A549 (cell line): ENCODE data around the gene PIEZO2. TPM values are rescaled to one million over a fixed set of nuclear protein-coding genes. Genes with fewer than 3 reads are reported as not detected.

Source experiments
- ATAC-seq, 2 experiments: fragments of 200-7000 bp in 1 of 2; fragments of >200 bp in 1 of 2; cut with Nextera tagmentation in 1 of 2; cut with Tn5 transposase in 1 of 2; 3 replicates each; pipeline versions ENCODE4 v1.8.0 to v1.9.1; 2018 to 2020; ENCODE audit warnings: mild to moderate bottlenecking in 1 of 2, moderate library complexity in 1 of 2
- CTCF ChIA-PET: fragments of 300-600 bp; sonication (Branson Sonifier 250); formaldehyde crosslinking; extraction: SDS; loops from one replicate; lab custom pipeline; 2021; ENCODE audit warnings: antibody characterized with exemption, inconsistent platforms; lab: Yijun Ruan, JAX
- POLR2A ChIA-PET: fragments of 350-600 bp; formaldehyde crosslinking; extraction: SDS; loops from one replicate; lab custom pipeline; 2021; ENCODE audit warnings: antibody characterized with exemption, inconsistent platforms; lab: Yijun Ruan, JAX
- DNase-seq, 2 experiments: peaks; one replicate each; pipeline versions ENCODE4 v3.0.0 to v3.0.0-alpha.2; 2011 to 2016; ENCODE audit warnings: low read depth in 1 of 2, low spot score in 1 of 2
- FAIRE-seq: peaks from 2 replicates; lab custom pipeline; 2011; peaks lifted over from hg19 to GRCh38; lab: Jason Lieb, UNC
- H3K27ac ChIP-seq, 2 experiments: fragments of >200 bp; sonication (Bioruptor Twin); formaldehyde crosslinking; 3 replicates each; pipeline ENCODE4 v1.5.1; 2016 to 2017
- H3K4me1 ChIP-seq: fragments of >200 bp; sonication (Bioruptor Twin); formaldehyde crosslinking; 3 replicates; pipeline ENCODE4 v1.6.1; 2016
- H3K4me2 ChIP-seq: fragments of >200 bp; sonication (Bioruptor Twin); formaldehyde crosslinking; 3 replicates; pipeline ENCODE4 v1.6.1; 2016
- H3K4me3 ChIP-seq: fragments of >200 bp; sonication (Bioruptor Twin); formaldehyde crosslinking; 3 replicates; pipeline ENCODE4 v1.5.1; 2016
- H3K9me3 ChIP-seq: fragments of >200 bp; sonication (Bioruptor Twin); formaldehyde crosslinking; 3 replicates; pipeline ENCODE4 v1.6.1; 2016
- CEBPB ChIP-seq, 2 experiments: fragments of >200 bp in 1 of 2; sonication (Bioruptor Twin) in 1 of 2; formaldehyde crosslinking in 1 of 2; IDR thresholded peaks; 2 replicates each; pipeline ENCODE4 v1.6.1; 2012 to 2016
- CHD2 ChIP-seq: fragments of 150-350 bp; IDR thresholded peaks from 2 replicates; pipeline ENCODE4 v1.6.1; 2014; ENCODE audit warnings: low read length; ENCODE audit not compliant: partially characterized antibody
- EHMT2 ChIP-seq: fragments of 200-600 bp; sonication (generic); IDR thresholded peaks from 2 replicates; pipeline ENCODE4 v1.6.1; 2016; ENCODE audit warnings: antibody characterized with exemption, low read depth, mild to moderate bottlenecking, moderate library complexity
- ESRRA ChIP-seq: fragments of 150-350 bp; IDR thresholded peaks from 2 replicates; pipeline ENCODE4 v1.6.1; 2014; ENCODE audit warnings: mild to moderate bottlenecking, low read length, borderline replicate concordance
- FOSB ChIP-seq: fragments of 250-450 bp; sonication (Bioruptor Pico); IDR thresholded peaks from 2 replicates; pipeline ENCODE4 v1.5.0; 2020; ENCODE audit warnings: mild to moderate bottlenecking, moderate library complexity
- GATA3 ChIP-seq: IDR thresholded peaks from 2 replicates; pipeline ENCODE4 v1.6.1; 2012; ENCODE audit warnings: borderline replicate concordance
- HMGXB4 ChIP-seq: fragments of 250-450 bp; sonication (Bioruptor Pico); IDR thresholded peaks from 2 replicates; pipeline ENCODE4 v1.5.0; 2021; ENCODE audit warnings: mild to moderate bottlenecking, moderate library complexity, borderline replicate concordance
- HOXA7 ChIP-seq: fragments of 250-450 bp; sonication (Bioruptor Pico); IDR thresholded peaks from 2 replicates; pipeline ENCODE4 v1.5.0; 2020; ENCODE audit warnings: mild to moderate bottlenecking, moderate library complexity
- HOXB13 ChIP-seq: fragments of 250-450 bp; sonication (Bioruptor Pico); IDR thresholded peaks from 2 replicates; pipeline ENCODE4 v1.5.0; 2020; ENCODE audit warnings: low read depth, mild to moderate bottlenecking, moderate library complexity
- HOXB5 ChIP-seq: fragments of 250-450 bp; sonication (Bioruptor Pico); IDR thresholded peaks from 2 replicates; pipeline ENCODE4 v1.5.0; 2020; ENCODE audit warnings: mild to moderate bottlenecking, moderate library complexity
- JUNB ChIP-seq: fragments of >200 bp; sonication (Bioruptor Twin); formaldehyde crosslinking; IDR thresholded peaks from 2 replicates; pipeline ENCODE4 v1.6.1; 2016
- MAFK ChIP-seq: fragments of 450-650 bp; IDR thresholded peaks from 2 replicates; pipeline ENCODE4 v1.6.1; 2014; ENCODE audit not compliant: partially characterized antibody
- NR3C1 ChIP-seq: fragments of >200 bp; sonication (Bioruptor Twin); formaldehyde crosslinking; IDR thresholded peaks from 3 replicates; pipeline ENCODE4 v1.6.1; 2017
- POLR2A ChIP-seq: IDR thresholded peaks from 2 replicates; pipeline ENCODE4 v1.6.1; 2012; ENCODE audit warnings: mild to moderate bottlenecking, low read length
- RCOR1 ChIP-seq: fragments of 150-350 bp; IDR thresholded peaks from 2 replicates; pipeline ENCODE4 v1.6.1; 2014; ENCODE audit warnings: antibody characterized with exemption, low read length, low read depth
- RNF2 ChIP-seq: fragments of 200-600 bp; sonication (generic); IDR thresholded peaks from 2 replicates; pipeline ENCODE4 v1.6.1; 2016; ENCODE audit warnings: low read depth, mild to moderate bottlenecking, antibody characterized with exemption, moderate library complexity, borderline replicate concordance
- TFCP2L1 ChIP-seq: fragments of 250-450 bp; sonication (Bioruptor Pico); IDR thresholded peaks from 2 replicates; pipeline ENCODE4 v1.5.0; 2021; ENCODE audit warnings: mild to moderate bottlenecking
- USF2 ChIP-seq: fragments of 450-650 bp; IDR thresholded peaks from 2 replicates; pipeline ENCODE4 v1.6.1; 2014; ENCODE audit warnings: antibody characterized with exemption
- ZC3H11A ChIP-seq: fragments of 450-650 bp; IDR thresholded peaks from 2 replicates; pipeline ENCODE4 v1.6.1; 2014; ENCODE audit warnings: antibody characterized with exemption, mild to moderate bottlenecking
- ZNF302 ChIP-seq: fragments of 250-450 bp; sonication (Bioruptor Pico); IDR thresholded peaks from 2 replicates; pipeline ENCODE4 v1.9.0; 2021; ENCODE audit warnings: inconsistent platforms, mild to moderate bottlenecking, moderate library complexity
- ZSCAN20 ChIP-seq: fragments of 250-450 bp; sonication (Bioruptor Pico); IDR thresholded peaks from 2 replicates; pipeline ENCODE4 v1.8.0; 2022; ENCODE audit warnings: mild to moderate bottlenecking, moderate library complexity
- WGBS: methylation state at CpG from one replicate; pipeline ENCODE4 v1.1.6; 2017; ENCODE audit errors: missing lambda C conversion rate; 5-methylcytosine and 5-hydroxymethylcytosine counted together
- polyA plus RNA-seq, 4 experiments: library from polyadenylated mRNA; depleted of rRNA in 3 of 4; stranded (reverse); fragments of >200 nt; fragmentation: RNase III in 1 of 4; extraction: RNeasy Plus Mini Kit Qiagen cat#74134 plus additional on column Dnase treatment in 1 of 4; gene quantifications; 2 replicates in 3 of 4; 3 replicates in 1 of 4; pipeline ENCODE4 v1.2.3, GENCODE V29; 2011 to 2017

PIEZO2 gene
- polyA plus RNA-seq, 2 of the 4 experiments (the other 2 are of a cell fraction): 0.80 to 1.6 TPM

GRCh38 chr18:11146238-11146946 is 3.0 kb downstream of the PIEZO2 start:
- CTCF ChIA-PET: interaction anchor here (1.1 to 1.5 kb wide), 3 partner anchors 16 to 295 kb away, joined by 3 read pairs; no protein-coding TSS in a partner anchor
- FAIRE-seq: no peak
- POLR2A ChIA-PET: no interaction called here
- ATAC-seq: no peak
- no peak overlapping the region for H3K4me3 ChIP-seq
- WGBS: 62% methylated on average over 7 of the region's 18 CpGs
- H3K4me2 ChIP-seq: no peak overlapping the region
- no peak for DNase-seq
- H3K4me1 ChIP-seq: 0 out of 3 replicates have a peak, but pooled peaks cover 5% of the 10 kb centered on the region
- H3K27ac ChIP-seq: no peak overlapping the region
- no peaks in the 10 kb centered on the region for H3K9me3 ChIP-seq
- TF ChIP-seq HMGXB4 (no peak), ZSCAN20 (CRISPR knock-in tag) (no peak), CEBPB (IDR thresholded peaks at IDR 0.05) (no peak), ZC3H11A (no peak), RNF2 (no peak), FOSB (CRISPR knock-in tag) (no peak), RCOR1 (no peak), NR3C1 (no peak), EHMT2 (no peak), ESRRA (no peak)

GRCh38 chr18:11145413-11146191 is 3.8 kb downstream of the PIEZO2 start:
- DNase-seq: no peak
- TF ChIP-seq HOXB5 (CRISPR knock-in tag) (no peak), POLR2A (no peak), JUNB (no peak), GATA3 (no peak), MAFK (no peak), TFCP2L1 (CRISPR knock-in tag) (no peak)
- ChIA-PET POLR2A (no interaction called here), CTCF (interaction anchor here (1.1 to 1.5 kb wide), 3 partner anchors 15 to 294 kb away, joined by 3 read pairs; no protein-coding TSS in a partner anchor)
- ATAC-seq: no peak
- Histone ChIP-seq H3K4me3 (no peak overlapping the region), H3K4me1 (0 out of 3 replicates have a peak, but pooled peaks cover 5% of the 10 kb centered on the region), H3K9me3 (no peaks in the 10 kb centered on the region), H3K27ac (no peak overlapping the region), H3K4me2 (no peak overlapping the region)
- WGBS: 36% methylated on average over 4 of the region's 4 CpGs
- FAIRE-seq: no peak

GRCh38 chr18:11137400-11137799 is 12.0 kb downstream of the PIEZO2 start:
- no peaks in the 10 kb centered on the region for H3K9me3 ChIP-seq
- FAIRE-seq (no peak), ATAC-seq (no peak), DNase-seq (no peak)
- H3K4me1 ChIP-seq: 0 out of 3 replicates have a peak, but pooled peaks cover 4% of the 10 kb centered on the region
- ChIA-PET CTCF (interaction anchor here (1.1 to 1.2 kb wide), 2 partner anchors 9 to 13 kb away, joined by 3 read pairs; no protein-coding TSS in a partner anchor), POLR2A (no interaction called here)
- WGBS: 27% methylated on average over 7 of the region's 7 CpGs
- no peak overlapping the region for H3K4me2 ChIP-seq
- TF ChIP-seq CEBPB (IDR thresholded peaks at IDR 0.05): no peak
- no peak for TF ChIP-seq POLR2A
- no peak for TF ChIP-seq TFCP2L1 (CRISPR knock-in tag)
- no peak for TF ChIP-seq NR3C1
- no peak for TF ChIP-seq RCOR1
- no peak for TF ChIP-seq ZC3H11A
- TF ChIP-seq HOXB13 (CRISPR knock-in tag): no peak
- TF ChIP-seq USF2: no peak
- TF ChIP-seq HOXA7: no peak
- no peak for TF ChIP-seq ZNF302 (CRISPR knock-in tag)
- no peak for TF ChIP-seq CHD2
- no peak overlapping the region for H3K27ac ChIP-seq
- no peak overlapping the region for H3K4me3 ChIP-seq
